GM12891 (cell line): Measurements from ENCODE around the gene GOLPH3L. TPM values are rescaled to one million over a fixed set of nuclear protein-coding genes. Genes with fewer than 3 reads are reported as not detected.
"Not testable (repeated sequence)": the region's sequence is repeated elsewhere in the genome, so short reads cannot be mapped to it uniquely, and the experiment has no call there.

Experiments
- DNase-seq: peaks from one replicate; pipeline ENCODE4 v3.0.0; 2011; ENCODE audit warnings: low spot score; ENCODE audit not compliant: insufficient read length
- FAIRE-seq: peaks from 2 replicates; lab custom pipeline; 2011; peaks lifted over from hg19 to GRCh38; lab: Jason Lieb, UNC
- PAX5 ChIP-seq: IDR thresholded peaks from 2 replicates; pipeline ENCODE4 v1.6.1; 2011; ENCODE audit warnings: low read length, moderate library complexity, mild to moderate bottlenecking; ENCODE audit not compliant: insufficient read depth, severe bottlenecking
- POLR2A ChIP-seq: IDR thresholded peaks from 2 replicates; pipeline ENCODE4 v1.6.1; 2011; ENCODE audit warnings: low read depth, low read length, control low read depth
- POLR2AphosphoS5 ChIP-seq: IDR thresholded peaks from 2 replicates; pipeline ENCODE4 v1.6.1; 2011; ENCODE audit warnings: low read depth, low read length, control low read depth
- POU2F2 ChIP-seq: IDR thresholded peaks from 2 replicates; pipeline ENCODE4 v1.6.1; 2011; ENCODE audit warnings: low read depth, mild to moderate bottlenecking, control low read depth, low read length, moderate library complexity
- SPI1 ChIP-seq: IDR thresholded peaks from 2 replicates; pipeline ENCODE4 v1.6.1; 2011; ENCODE audit warnings: low read depth, low read length, control low read depth
- TAF1 ChIP-seq: IDR thresholded peaks from 2 replicates; pipeline ENCODE4 v1.6.1; 2011; ENCODE audit warnings: low read depth, low read length, control low read depth
- polyA plus RNA-seq: library from polyadenylated mRNA; unstranded; fragments of >200 nt; gene quantifications from one replicate; pipeline ENCODE4 v1.2.1, GENCODE V29; 2012; ENCODE audit warnings: low read depth, missing spikeins, inconsistent platforms; ENCODE audit not compliant: missing spikeins

Gene GOLPH3L
- polyA plus RNA-seq = 17.2 TPM

DNA sequence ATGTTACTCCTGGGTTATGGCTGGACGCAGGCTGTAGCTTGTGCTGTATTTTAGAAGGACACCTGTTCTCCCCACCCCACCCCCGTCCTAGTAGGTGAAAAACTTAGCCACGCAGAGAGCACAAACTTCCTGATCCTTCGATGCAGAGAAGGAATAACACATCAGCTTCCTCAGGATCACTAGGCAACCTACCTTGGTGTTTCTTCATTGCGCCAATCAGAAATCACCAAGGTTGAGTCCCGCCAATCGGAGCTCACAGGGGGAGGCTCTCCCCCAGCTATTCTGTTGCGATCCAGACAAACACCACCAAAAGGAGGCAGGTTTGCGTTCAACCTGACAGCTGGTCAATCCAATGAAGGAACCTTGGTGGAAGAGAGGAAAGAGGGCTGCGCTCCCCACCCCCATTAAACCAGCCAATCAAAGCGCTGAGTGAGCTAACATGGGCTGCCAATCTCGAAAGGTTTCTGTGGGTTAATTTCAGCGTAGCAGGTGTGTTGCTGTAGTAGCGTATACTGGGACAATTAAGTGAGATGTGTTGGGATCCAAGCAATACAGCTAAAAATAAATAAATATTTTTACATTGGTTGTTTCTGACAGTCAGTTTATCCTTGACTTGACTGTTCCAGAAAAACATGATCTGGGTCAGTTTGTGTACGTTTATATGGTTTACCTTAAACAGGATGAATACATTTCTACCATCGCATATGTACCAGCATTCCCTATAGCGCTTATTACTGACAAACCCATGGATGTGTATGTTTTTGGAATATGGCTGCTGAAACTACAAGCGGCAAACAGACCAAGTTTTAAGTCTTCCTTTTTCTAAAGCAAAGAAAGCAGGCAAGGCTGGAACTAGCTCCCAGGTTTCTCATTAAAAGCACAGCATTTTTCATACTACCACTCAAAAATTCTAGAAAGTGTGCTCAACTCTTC is at the start of gene GOLPH3L:
TSS of gene GOLPH3L (minus strand) at position 160 of the 933 bp plus-strand sequence. CDS start 2,316 bp downstream, outside the sequence.
- FAIRE-seq (peak; percentile 98), DNase-seq (peak; percentile 45)
- TF ChIP-seq SPI1 (no peak), POLR2A (no peak; the same call in 1 of the 2 replicates), PAX5 (no peak)

DNA sequence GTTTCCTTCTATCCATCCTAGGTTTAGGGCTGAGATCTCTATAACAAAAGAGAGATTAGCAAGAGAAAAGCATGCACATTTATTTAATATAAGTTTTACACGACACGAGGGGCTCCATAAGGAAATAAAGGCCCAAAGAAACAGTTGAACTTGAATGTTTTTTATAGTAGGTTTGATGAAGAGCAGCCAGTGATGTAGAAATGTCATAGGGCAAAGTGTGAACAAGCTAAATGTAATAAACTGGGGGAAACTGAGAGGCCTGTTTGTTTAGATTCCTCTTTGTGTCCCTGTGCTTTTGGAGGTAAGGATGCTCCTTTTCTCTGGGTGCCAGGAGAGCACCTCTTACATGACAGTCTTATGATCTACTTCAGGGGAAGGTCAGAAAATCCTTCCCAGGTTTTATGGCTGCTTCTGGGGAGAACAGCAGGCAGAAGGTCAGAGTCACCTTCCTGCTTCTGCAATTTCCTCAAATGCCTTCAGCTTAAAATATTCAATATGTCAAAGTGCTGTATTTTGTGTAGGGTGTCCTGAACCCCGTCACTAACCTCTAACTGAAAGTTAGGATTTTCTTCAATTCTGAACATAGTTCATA is 33.3 kb upstream of the GOLPH3L start:
- FAIRE-seq = no peak
- no peak for DNase-seq
- TF ChIP-seq POLR2A (no peak), PAX5 (no peak), TAF1 (no peak), SPI1 (no peak), POLR2AphosphoS5 (no peak), POU2F2 (no peak)

DNA sequence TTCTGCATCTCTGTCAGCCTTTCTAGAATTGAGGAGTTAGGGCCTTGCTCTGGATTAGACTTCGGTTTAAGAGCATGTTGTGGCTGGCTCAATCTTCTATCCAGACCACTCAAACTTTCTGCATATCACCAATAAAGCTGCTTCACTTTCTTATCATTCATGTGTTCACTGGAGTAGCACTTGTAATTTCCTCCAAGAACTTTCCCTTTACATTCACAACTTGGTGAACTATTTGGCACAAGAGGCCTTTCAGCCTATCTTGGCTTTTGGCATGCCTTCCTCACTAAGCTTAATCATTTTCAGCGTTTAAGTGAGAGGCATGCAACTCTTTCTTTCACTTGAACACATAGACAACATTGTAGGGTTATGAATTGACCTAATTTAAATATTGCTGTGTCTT is 27.4 kb upstream of the GOLPH3L start:
- TF ChIP-seq TAF1 = no peak
- no peak for TF ChIP-seq SPI1
- no peak for TF ChIP-seq POLR2AphosphoS5
- no peak for TF ChIP-seq POLR2A
- TF ChIP-seq POU2F2 = no peak
- FAIRE-seq = no peak
- no peak for DNase-seq

DNA sequence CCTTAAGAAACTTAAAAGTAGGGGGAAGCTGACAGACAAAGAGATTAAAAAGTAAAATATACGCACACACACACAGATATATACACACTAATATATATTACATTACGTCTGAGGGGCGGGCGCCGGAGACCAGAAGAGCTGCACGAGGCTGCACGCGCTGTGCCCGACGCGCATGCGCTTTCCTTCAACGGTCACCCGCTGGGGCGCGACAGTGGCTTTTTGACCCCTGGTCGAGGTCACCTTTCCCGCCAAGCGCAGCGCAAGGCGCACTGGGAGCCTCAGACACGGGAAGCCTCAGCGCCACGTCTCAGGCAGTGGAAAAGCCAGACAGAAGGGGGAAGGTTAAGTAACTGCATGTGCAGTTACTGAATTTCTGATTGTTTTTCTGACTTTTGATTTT is 23.7 kb upstream of the GOLPH3L start, which contains the start of gene HORMAD1:
TSS of gene HORMAD1 (minus strand) at position 193 of the 400 bp plus-strand sequence. CDS start 1,390 bp downstream, outside the sequence.
- TF ChIP-seq PAX5 = no peak
- no peak for TF ChIP-seq TAF1
- no peak for TF ChIP-seq POLR2A
- TF ChIP-seq SPI1 = no peak
- TF ChIP-seq POLR2AphosphoS5 = no peak
- TF ChIP-seq POU2F2 = no peak
- no peak for DNase-seq
- no peak for FAIRE-seq

DNA sequence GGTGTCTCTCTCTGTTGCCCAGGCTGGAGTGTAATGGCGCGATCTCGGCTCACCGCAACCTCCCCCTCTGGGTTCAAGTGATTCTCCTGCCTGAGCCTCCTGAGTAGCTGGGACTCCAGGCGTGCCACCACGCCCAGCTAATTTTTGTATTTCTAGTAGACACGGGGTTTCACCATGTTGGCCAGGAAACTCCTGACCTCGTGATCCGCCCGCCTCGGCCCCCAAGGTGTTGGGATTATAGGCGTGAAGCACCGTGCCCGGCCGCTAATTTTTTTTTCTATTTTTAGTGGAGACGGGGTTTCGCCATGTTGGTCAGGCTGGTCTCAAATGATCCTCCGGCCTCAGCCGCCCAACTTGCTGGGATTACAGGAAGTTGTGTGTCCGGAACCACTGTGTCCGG is 23.1 kb upstream of the GOLPH3L start:
- no peak for FAIRE-seq
- no peak for DNase-seq
- TF ChIP-seq POLR2A = no peak
- TF ChIP-seq SPI1 = no peak
- TF ChIP-seq POLR2AphosphoS5 = no peak
- no peak for TF ChIP-seq POU2F2
- no peak for TF ChIP-seq TAF1
- no peak for TF ChIP-seq PAX5

DNA sequence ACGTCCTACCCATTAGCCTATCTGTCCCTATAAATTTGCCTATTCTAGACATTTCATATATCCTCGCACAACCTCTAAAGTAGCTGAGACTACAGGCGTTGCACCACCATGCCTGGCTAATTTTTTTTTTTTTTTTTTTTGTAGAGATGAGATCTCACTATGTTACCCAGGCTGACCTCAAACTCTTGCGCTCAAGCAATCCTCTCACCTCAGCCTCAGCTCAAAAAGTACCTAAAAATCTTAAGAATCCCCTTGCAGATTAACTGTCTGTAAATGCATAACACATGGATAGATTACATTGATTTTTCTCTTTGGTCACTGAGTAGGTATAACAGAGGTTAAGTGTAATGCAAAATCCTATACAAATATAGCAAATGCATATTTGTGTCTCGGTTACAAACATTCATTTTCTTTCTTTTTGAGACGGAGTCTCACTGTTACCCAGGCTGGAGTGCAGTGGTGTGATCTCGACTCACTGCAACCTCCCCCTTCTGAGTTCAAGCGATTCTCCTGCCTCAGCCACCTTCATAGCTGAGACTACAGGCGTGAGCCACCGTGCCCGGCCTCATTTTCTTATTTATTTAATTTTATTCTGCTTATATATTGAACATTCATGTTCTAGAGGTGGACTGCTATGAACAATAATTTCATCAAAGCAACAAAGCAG is 21.4 kb upstream of the GOLPH3L start:
- FAIRE-seq (no peak), DNase-seq (no peak)
- TF ChIP-seq POLR2A = no peak
- no peak for TF ChIP-seq POLR2AphosphoS5

DNA sequence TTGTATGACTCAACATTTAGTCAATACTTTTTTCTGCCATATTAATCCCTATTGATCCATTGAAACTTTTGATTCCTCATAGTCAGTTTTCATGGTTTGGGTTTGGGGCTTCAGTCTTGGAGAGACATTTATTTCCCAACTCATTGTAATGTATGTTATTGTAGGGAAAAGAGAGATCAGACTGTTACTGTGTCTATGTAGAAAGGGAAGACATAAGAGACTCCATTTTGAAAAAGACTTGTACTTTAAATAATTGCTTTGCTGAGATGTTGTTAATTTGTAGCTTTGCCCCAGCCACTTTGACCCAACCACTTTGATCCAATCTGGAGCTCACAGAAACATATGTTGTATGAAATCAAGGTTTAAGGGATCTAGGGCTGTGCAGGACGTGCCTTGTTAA is 12.1 kb upstream of the GOLPH3L start:
- DNase-seq, FAIRE-seq: not testable (repeated sequence)

DNA sequence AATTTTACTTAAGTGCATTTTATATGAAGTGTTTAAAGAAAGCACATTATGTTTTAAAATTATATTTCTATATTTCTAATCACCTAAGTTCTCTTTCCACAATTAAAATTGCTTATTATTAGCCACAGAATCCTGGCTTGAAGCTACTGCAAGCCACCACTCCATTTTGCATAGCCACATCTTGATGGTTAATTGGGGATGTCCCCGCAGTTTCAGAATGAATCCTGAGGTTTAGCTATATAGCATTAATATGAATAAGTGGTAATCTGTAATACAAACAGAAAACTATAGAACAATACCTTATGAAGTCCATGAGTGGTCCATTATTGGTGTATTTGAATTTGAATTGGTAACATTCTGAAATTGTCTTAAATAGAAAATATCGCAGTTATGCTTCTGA is 11.6 kb upstream of the GOLPH3L start:
- DNase-seq (no peak), FAIRE-seq (peak; percentile 28)
- TF ChIP-seq POLR2A (no peak), SPI1 (no peak), TAF1 (no peak), POLR2AphosphoS5 (no peak), POU2F2 (peak; percentile 94), PAX5 (no peak)

DNA sequence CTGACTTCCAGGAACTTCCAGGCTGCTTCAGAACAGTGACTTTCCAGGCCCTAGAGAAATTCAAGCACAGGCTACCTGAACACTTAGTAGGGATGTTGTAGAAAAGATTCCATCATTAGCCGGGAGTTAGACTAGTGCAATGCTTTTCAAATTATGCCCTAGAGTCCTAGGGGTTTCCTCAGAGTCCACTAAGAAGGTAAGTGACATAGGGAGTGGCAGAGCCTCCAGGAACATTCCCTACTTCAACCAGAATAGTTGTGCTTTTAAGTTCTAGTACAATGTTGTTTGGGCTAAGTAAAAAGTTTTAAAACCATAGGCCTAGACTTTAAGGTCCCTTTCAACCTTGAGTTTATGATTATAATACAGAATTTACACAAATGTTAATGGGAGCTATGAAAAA is 9.1 kb upstream of the GOLPH3L start:
- DNase-seq (no peak), FAIRE-seq (no peak)
- TF ChIP-seq POLR2A (no peak), TAF1 (no peak), POU2F2 (no peak)

DNA sequence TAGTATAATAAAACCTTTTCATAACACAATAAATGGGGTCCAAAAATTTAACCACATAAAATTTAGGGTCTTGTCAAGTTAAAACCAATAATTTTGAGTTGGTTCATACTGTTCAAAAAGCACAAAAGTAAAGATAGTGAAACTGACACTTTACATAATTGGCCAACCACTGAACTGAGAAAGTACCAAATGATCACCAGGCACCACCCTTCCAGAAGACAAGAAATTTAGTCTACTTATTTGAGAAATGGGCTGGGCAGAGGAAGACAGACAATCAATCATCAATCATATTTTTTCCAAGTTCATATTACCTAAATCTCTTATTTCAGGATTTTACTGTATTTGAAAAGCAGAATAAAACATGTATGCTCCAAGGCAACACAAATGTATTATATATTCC is 6.5 kb upstream of the GOLPH3L start:
- DNase-seq = no peak
- no peak for TF ChIP-seq SPI1
- no peak for TF ChIP-seq POLR2A
- TF ChIP-seq POLR2AphosphoS5 = no peak
- no peak for TF ChIP-seq PAX5
- TF ChIP-seq POU2F2 = no peak
- TF ChIP-seq TAF1 = no peak

More for the DNA sequence above, 6.5 kb upstream of the GOLPH3L start:
- FAIRE-seq = peak; percentile 5
